Adrenal gland (tissue), 12 donors: ENCODE measurements around the gene VAT1. TPM values are rescaled to one million over a fixed set of nuclear protein-coding genes. Genes with fewer than 3 reads are reported as not detected.

Source experiments
- DNase-seq, 7 donors: peaks; one replicate each; pipeline ENCODE4 v3.0.0-alpha.2; 2019 to 2020
- H3K27ac ChIP-seq, 5 donors: fragments of 200-600 bp; sonication (generic) in 4 of 5; 1 replicate in 3 of 5; 2 replicates in 2 of 5; pipeline versions ENCODE4 v1.5.1 to v1.8.0; 2016 to 2020; ENCODE audit warnings: mild to moderate bottlenecking in 1 of 5
- H3K27me3 ChIP-seq: fragments of 200-600 bp; 2 replicates; pipeline ENCODE4 v1.8.0; 2021
- H3K36me3 ChIP-seq, 2 donors: fragments of 200-600 bp; replicated peaks in 1 of 2; 1 replicate in 1 of 2; 2 replicates in 1 of 2; pipeline versions ENCODE4 v1.5.1 to v1.8.0; 2018 to 2022
- H3K4me1 ChIP-seq, 2 donors: fragments of 200-600 bp; replicated peaks in 1 of 2; 1 replicate in 1 of 2; 2 replicates in 1 of 2; pipeline versions ENCODE4 v1.5.1 to v1.8.0; 2018 to 2021
- H3K4me3 ChIP-seq, 4 donors: fragments of 200-600 bp; sonication (generic) in 3 of 4; one replicate each; pipeline ENCODE4 v1.5.1; 2016 to 2018
- H3K9me3 ChIP-seq, 3 donors: fragments of 200-600 bp; sonication (generic) in 1 of 3; replicated peaks in 1 of 3; 1 replicate in 2 of 3; 2 replicates in 1 of 3; pipeline versions ENCODE4 v1.5.1 to v1.8.0; 2016 to 2021
- CTCF ChIP-seq, 6 experiments: fragments of 450-650 bp in 4 of 6; fragments of 200-600 bp in 2 of 6; sonication (generic) in 1 of 6; IDR thresholded peaks; 1 replicate in 5 of 6; 2 replicates in 1 of 6; pipeline versions ENCODE4 v1.5.1 to v1.8.0; 2016 to 2021; ENCODE audit warnings: antibody characterized with exemption in 6 of 6, mild to moderate bottlenecking in 2 of 6, moderate library complexity in 1 of 6
- POLR2A ChIP-seq, 2 donors: fragments of 450-650 bp; IDR thresholded peaks; one replicate each; pipeline ENCODE4 v1.6.1; 2017; ENCODE audit warnings: antibody characterized with exemption in 2 of 2, mild to moderate bottlenecking in 2 of 2, moderate library complexity in 1 of 2
- WGBS, 4 donors: extraction: QIAGEN DNeasy Blood & Tissue Kit in 2 of 4; methylation state at CpG; one replicate each; pipeline versions ENCODE4 v1.1.5 to v1.1.7; 2013 to 2017; 5-methylcytosine and 5-hydroxymethylcytosine counted together
- intact Hi-C, 2 donors: fragments of 100-400 bp; cut with DNase I; formaldehyde crosslinking; loops; one replicate each; pipeline versions ENCODE4 v1.14.1 to v1.15.0; 2022 to 2023
- polyA plus RNA-seq, 3 donors: library from polyadenylated mRNA; stranded (reverse); fragments of 200-250 nt in 2 of 3; fragments of 350-450 nt in 1 of 3; fragmentation: Illumina TruSeq in 1 of 3; extraction: RNeasy Lipid Tissue Mini Kit (QIAGEN cat#74804) in 1 of 3; gene quantifications; one replicate each; pipeline ENCODE4 v1.2.3, GENCODE V29; 2013 to 2014
- total RNA-seq, 9 donors: library from RNA; depleted of rRNA in 4 of 9; stranded (reverse); fragments of >200 nt in 4 of 9; fragments of 120-200 nt in 1 of 9; fragmentation: NEBNext Ultra II Directional in 1 of 9; extraction: Animal tissue kit (Norgen Biotek cat#: 25700) in 1 of 9; gene quantifications; one replicate each; pipeline versions ENCODE4 v1.1.0 to v1.2.4, GENCODE V29; 2013 to 2023
- donor health status: healthy with polysubstance abuse.
- donor health status: Bipolar disorder and iron deficiency.
- donor health status: DM: yes; HTN: yes; CAD: no.
- donor health status: DM: no; HTN: no; CAD: no.
- donor health status: DM: no; HTN: no; CAD: no.
- donor health status: DM: yes; HTN: yes; CAD: no.

VAT1 gene
- total and polyA plus RNA-seq, 12 donors: 177 to 744 (median 442) TPM

DNA sequence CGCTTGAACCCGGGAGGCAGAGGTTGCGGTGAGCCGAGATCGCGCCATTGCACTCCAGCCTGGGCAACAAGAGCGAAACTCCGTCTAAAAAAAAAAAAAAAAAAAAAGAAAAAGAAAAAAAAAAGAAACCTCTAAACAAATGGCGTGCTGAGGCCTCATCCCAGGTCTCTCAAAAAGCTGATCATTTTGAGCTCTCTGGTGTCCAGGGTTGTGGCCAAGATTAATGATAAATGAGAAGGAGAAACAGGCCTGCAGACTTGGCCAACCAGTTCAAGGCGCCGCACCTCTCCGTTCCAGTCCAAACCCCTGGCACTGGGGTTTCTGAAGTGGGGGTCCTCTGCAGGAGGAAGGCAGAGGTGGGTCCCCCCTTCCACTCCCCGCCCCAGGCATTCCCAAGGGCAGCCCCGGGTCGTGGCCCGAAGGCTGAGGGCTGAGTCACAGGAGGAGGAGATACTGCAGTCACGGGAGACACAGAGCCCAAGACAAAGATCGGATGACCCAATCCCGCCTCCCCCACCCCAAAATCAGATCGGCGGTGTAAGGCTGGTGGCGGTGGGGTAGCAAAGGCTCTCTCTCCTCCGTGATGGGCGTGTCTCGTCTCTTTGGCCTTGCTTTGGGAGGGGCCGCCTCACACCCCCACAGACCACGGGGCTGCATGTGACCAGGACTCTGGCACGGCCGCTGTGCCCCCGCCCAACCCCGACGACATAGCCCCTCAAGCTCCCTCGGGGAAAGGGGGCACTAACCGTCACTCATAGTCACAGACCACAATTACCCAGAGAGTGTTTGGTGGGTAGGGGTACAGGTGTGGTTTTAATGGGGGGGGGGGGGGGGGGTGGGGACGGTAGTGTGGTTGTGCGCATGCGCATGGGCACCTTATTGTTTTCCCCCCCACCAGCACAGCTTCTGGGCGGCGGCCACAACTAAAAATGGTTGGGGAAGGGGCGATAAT, 1.1 kb downstream of the VAT1 start:
- no peak for TF ChIP-seq CTCF (IDR thresholded peaks at IDR 0.05)
- TF ChIP-seq POLR2A (IDR thresholded peaks at IDR 0.05): peak; percentile 58 to 90

GRCh38 chr17:43020030-43020621, 2.1 kb downstream of the VAT1 start:
- H3K36me3 ChIP-seq: peaks cover 0 to 21% of the 10 kb centered on the region in 2 donors
- no peaks in the 10 kb centered on the region for H3K27me3 ChIP-seq
- peak overlapping the region in 2 of 4 donors; percentile 11 to 33 for H3K4me3 ChIP-seq
- 21 to 34% (median 28%) methylated on average over 5 to 6 of the region's 6 CpGs for WGBS, 4 donors
- intact Hi-C loops: loop anchor here (5.0 to 10.0 kb wide), 4 partner anchors 65 to 295 kb away; partner anchors contain the start of gene NBR1 (in 1 of the 2)
- TF ChIP-seq POLR2A (IDR thresholded peaks at IDR 0.05): no peak
- no peaks in the 10 kb centered on the region for H3K9me3 ChIP-seq
- H3K27ac ChIP-seq: peak overlapping the region; percentile 85 to 97 (median 89)
- peaks cover 39 to 56% of the 10 kb centered on the region in 2 donors for H3K4me1 ChIP-seq
- DNase-seq: peak in 6 of 7 donors; percentile 41 to 79 (median 54)

More for the DNA sequence above, 1.1 kb downstream of the VAT1 start:
- Histone ChIP-seq H3K4me1 (peaks cover 30 to 46% of the 10 kb centered on the region in 2 donors), H3K36me3 (peaks cover 0 to 20% of the 10 kb centered on the region in 2 donors), H3K27me3 (no peaks in the 10 kb centered on the region), H3K4me3 (peak overlapping the region; percentile 78 to 94 (median 84)), H3K27ac (peak overlapping the region; percentile 87 to 98 (median 96)), H3K9me3 (no peaks in the 10 kb centered on the region)
- intact Hi-C loops: loop anchor here (5.0 to 10.0 kb wide), 4 partner anchors 64 to 294 kb away; partner anchors contain the start of gene NBR1 (in 1 of the 2)
- DNase-seq: peak; percentile 85 to 95 (median 93)
- WGBS, 4 donors: 6 to 30% (median 17%) methylated on average over 20 to 39 of the region's 40 CpGs

- Histone ChIP-seq H3K4me3 (peak overlapping the region in 2 of 4 donors; percentile 11 to 33), H3K36me3 (peaks cover 0 to 22% of the 10 kb centered on the region in 2 donors), H3K4me1 (peaks cover 44 to 59% of the 10 kb centered on the region in 2 donors), H3K9me3 (no peaks in the 10 kb centered on the region), H3K27ac (peak overlapping the region; percentile 85 to 97 (median 89)), H3K27me3 (no peaks in the 10 kb centered on the region)
- DNase-seq: peak in 5 of 7 donors; percentile 48 to 66 (median 60)
- 9 to 31% (median 14%) methylated on average over 7 of the region's 7 CpGs for WGBS, 4 donors
- TF ChIP-seq CTCF (IDR thresholded peaks at IDR 0.05) (no peak), POLR2A (IDR thresholded peaks at IDR 0.05) (peak in 1 of 2 donors; percentile 35)
- intact Hi-C loops: no loop called here
Observed at GRCh38 chr17:43019418-43019817, 2.8 kb downstream of the VAT1 start.

- H3K36me3 ChIP-seq: peaks cover 0 to 27% of the 10 kb centered on the region in 2 donors
- peak overlapping the region in 4 of 5 donors; percentile 5 to 97 (median 76) for H3K27ac ChIP-seq
- TF ChIP-seq CTCF (IDR thresholded peaks at IDR 0.05): no peak
- no peak for TF ChIP-seq POLR2A (IDR thresholded peaks at IDR 0.05)
- intact Hi-C loops: no loop called here
- no peak overlapping the region for H3K4me3 ChIP-seq
- peak in 1 of 7 donors; percentile 51 for DNase-seq
- WGBS, 4 donors: 29 to 33% (median 31%) methylated on average over 4 of the region's 4 CpGs
- H3K4me1 ChIP-seq: peaks cover 49 to 61% of the 10 kb centered on the region in 2 donors
- no peaks in the 10 kb centered on the region for H3K27me3 ChIP-seq
- H3K9me3 ChIP-seq: no peaks in the 10 kb centered on the region
Observed at GRCh38 chr17:43018932-43019331, 3.3 kb downstream of the VAT1 start.
